Naive thymus-derived CD8-positive, alpha-beta T cell (primary cell): ENCODE measurements around the gene CCDC59. TPM values are rescaled to one million over a fixed set of nuclear protein-coding genes. Genes with fewer than 3 reads are reported as not detected.
A peak's percentile ranks its signal among the peaks of the same experiment; 100 is the strongest.

Experiments
- ATAC-seq, 2 donors: fragments of 150-1000 bp; cut with Tn5 transposase in 1 of 2; sonication (Bioruptor Pico), chemical (Tn5 transposase) in 1 of 2; 1 replicate in 1 of 2; 2 replicates in 1 of 2; pipeline ENCODE4 v1.10.0; 2021; ENCODE audit warnings: mild to moderate bottlenecking in 2 of 2, moderate library complexity in 2 of 2
- POLR2A ChIA-PET: fragments of 350-600 bp; sonication (Branson Sonifier 250); formaldehyde crosslinking; loops from one replicate; lab custom pipeline; 2021; ENCODE audit warnings: antibody characterized with exemption; lab: Charles Lee
- DNase-seq, 10 donors: peaks; one replicate each; pipeline versions ENCODE4 v3.0.0 to v3.0.0-alpha.2; 2020 to 2022
- H3K27ac Mint-ChIP-seq, 10 donors: one replicate each; pipeline ENCODE4 v1.8.0; 2020 to 2022; ENCODE audit warnings: mild to moderate bottlenecking in 10 of 10, mixed read lengths in 10 of 10, moderate library complexity in 4 of 10, inconsistent platforms in 1 of 10
- H3K27me3 Mint-ChIP-seq, 5 donors: one replicate each; pipeline ENCODE4 v1.8.0; 2021 to 2022; ENCODE audit warnings: mixed read lengths in 5 of 5
- H3K36me3 Mint-ChIP-seq, 3 donors: one replicate each; pipeline ENCODE4 v1.8.0; 2020 to 2022; ENCODE audit warnings: mixed read lengths in 3 of 3, mild to moderate bottlenecking in 2 of 3, inconsistent platforms in 1 of 3
- H3K4me1 Mint-ChIP-seq, 4 donors: one replicate each; pipeline ENCODE4 v1.8.0; 2021 to 2022; ENCODE audit warnings: mixed read lengths in 4 of 4
- H3K4me3 Mint-ChIP-seq, 10 donors: one replicate each; pipeline ENCODE4 v1.8.0; 2020 to 2022; ENCODE audit warnings: mild to moderate bottlenecking in 10 of 10, mixed read lengths in 10 of 10, moderate library complexity in 6 of 10, inconsistent platforms in 1 of 10
- H3K9me3 Mint-ChIP-seq, 9 donors: one replicate each; pipeline ENCODE4 v1.8.0; 2020 to 2022; ENCODE audit warnings: mixed read lengths in 9 of 9, mild to moderate bottlenecking in 3 of 9, inconsistent platforms in 1 of 9, moderate library complexity in 1 of 9
- polyA plus RNA-seq, 3 donors: library from polyadenylated mRNA; unstranded; fragments of 300-500 nt; fragmentation: Illumina TruSeq; gene quantifications; one replicate each; pipeline ENCODE4 v1.2.3, GENCODE V29; 2021
- total RNA-seq, 8 experiments: library from RNA in 2 of 8; stranded (reverse) in 2 of 8; gene quantifications; one replicate each; pipeline ENCODE4 v1.2.3 and lab custom pipeline; 2021 to 2026

CCDC59 gene
- total and polyA plus RNA-seq, 5 experiments from 2014 or later, result 71.6 to 101 (median 84.8) TPM

DNA sequence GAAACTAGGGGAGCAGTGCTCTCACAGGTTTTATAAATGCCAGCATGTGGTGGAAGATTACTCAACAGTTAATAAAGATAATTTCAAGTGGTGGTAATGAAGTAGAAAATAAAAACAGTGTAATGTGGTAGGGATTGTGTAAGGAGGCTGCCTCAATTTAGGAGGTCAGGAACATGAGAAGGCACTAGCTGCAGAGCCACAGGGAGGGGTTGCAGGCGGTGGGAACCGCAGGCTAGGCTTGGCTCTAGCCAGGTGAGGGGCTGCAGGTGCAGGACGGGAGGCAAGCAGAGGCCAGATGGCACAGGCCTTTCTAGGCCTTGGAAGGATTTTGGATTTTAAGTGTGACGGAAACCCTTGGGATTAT, 910 bp upstream of the CCDC59 start:
- Mint-ChIP-seq H3K27me3 (peaks cover 0 to 5% (median 0%) of the 10 kb centered on the region in 5 donors), H3K36me3 (peaks cover 11 to 52% (median 17%) of the 10 kb centered on the region in 3 donors), H3K4me1 (peaks cover 24 to 66% (median 63%) of the 10 kb centered on the region in 4 donors), H3K9me3 (no peaks in the 10 kb centered on the region), H3K27ac (peak overlapping the region; percentile 98 to 100 (median 100)), H3K4me3 (peak overlapping the region; percentile 95 to 100 (median 99))
- POLR2A ChIA-PET, result no interaction called here
- ATAC-seq, result no peak
- DNase-seq, result peak in 1 of 10 donors; percentile 55

GRCh38 chr12:82357845-82358199, 365 bp downstream of the CCDC59 start:
- Mint-ChIP-seq H3K9me3 (no peaks in the 10 kb centered on the region), H3K27me3 (peaks cover 0 to 5% (median 0%) of the 10 kb centered on the region in 5 donors), H3K4me1 (peaks cover 24 to 62% (median 59%) of the 10 kb centered on the region in 4 donors), H3K27ac (peak overlapping the region; percentile 98 to 100 (median 100)), H3K36me3 (peaks cover 11 to 64% (median 20%) of the 10 kb centered on the region in 3 donors), H3K4me3 (peak overlapping the region; percentile 95 to 100 (median 99))
- DNase-seq, result no peak
- POLR2A ChIA-PET, result interaction anchor here (0.9 kb wide), 1 partner anchor 713 kb away, joined by 3 read pairs; no protein-coding TSS in a partner anchor
- no peak for ATAC-seq

GRCh38 chr12:82357340-82357739, 847 bp downstream of the CCDC59 start:
- POLR2A ChIA-PET, result interaction anchor here (0.9 kb wide), 1 partner anchor 713 kb away, joined by 3 read pairs; no protein-coding TSS in a partner anchor
- Mint-ChIP-seq H3K27me3 (peaks cover 0 to 5% (median 0%) of the 10 kb centered on the region in 5 donors), H3K9me3 (no peaks in the 10 kb centered on the region), H3K27ac (peak overlapping the region; percentile 98 to 100 (median 100)), H3K4me3 (peak overlapping the region; percentile 95 to 100 (median 99)), H3K4me1 (peaks cover 20 to 58% (median 54%) of the 10 kb centered on the region in 4 donors), H3K36me3 (peaks cover 11 to 64% (median 20%) of the 10 kb centered on the region in 3 donors)
- ATAC-seq (no peak), DNase-seq (no peak)

- DNase-seq, result no peak
- POLR2A ChIA-PET, result no interaction called here
- Mint-ChIP-seq H3K4me1 (peaks cover 4 to 17% (median 16%) of the 10 kb centered on the region in 4 donors), H3K27me3 (no peaks in the 10 kb centered on the region), H3K4me3 (no peak overlapping the region), H3K36me3 (peaks cover 0 to 74% (median 10%) of the 10 kb centered on the region in 3 donors), H3K9me3 (no peaks in the 10 kb centered on the region), H3K27ac (peak overlapping the region in 2 of 10 donors; percentile 12 to 29)
- no peak for ATAC-seq
These were observed 6.8 kb downstream of the CCDC59 start for GRCh38 chr12:82351390-82351789.

GRCh38 chr12:82350161-82350560, 8.0 kb downstream of the CCDC59 start:
- peak overlapping the region in 2 of 10 donors; percentile 4 to 59 for H3K27ac Mint-ChIP-seq
- DNase-seq, result no peak
- H3K36me3 Mint-ChIP-seq, result peaks cover 0 to 62% (median 7%) of the 10 kb centered on the region in 3 donors
- POLR2A ChIA-PET, result interaction anchor here (0.7 kb wide), 1 partner anchor 293 kb away, joined by 3 read pairs; no protein-coding TSS in a partner anchor
- H3K4me3 Mint-ChIP-seq, result no peak overlapping the region
- H3K4me1 Mint-ChIP-seq, result peaks cover 2 to 6% (median 4%) of the 10 kb centered on the region in 4 donors
- H3K27me3 Mint-ChIP-seq, result no peaks in the 10 kb centered on the region
- H3K9me3 Mint-ChIP-seq, result no peaks in the 10 kb centered on the region
- ATAC-seq, result no peak

DNA sequence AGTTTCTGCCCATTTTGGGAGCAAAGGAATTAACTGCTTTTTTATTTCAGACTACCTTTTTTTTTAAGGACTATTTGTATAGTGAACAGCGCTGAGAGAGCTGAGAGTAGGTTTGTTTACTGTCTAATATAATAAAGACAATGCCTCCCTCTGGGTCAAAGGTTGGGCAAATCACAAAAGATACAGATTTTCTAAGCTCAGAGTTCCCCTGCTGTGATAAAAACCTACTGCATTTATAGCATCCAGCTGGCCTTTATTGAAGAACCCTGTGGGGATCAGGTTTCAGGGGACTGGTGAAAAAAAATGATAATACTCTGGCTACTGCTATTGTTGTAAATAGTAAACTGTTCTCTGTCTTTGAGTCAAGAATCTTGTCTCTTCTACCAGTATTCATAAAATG, 28.7 kb downstream of the CCDC59 start:
- Mint-ChIP-seq H3K4me3 (no peak overlapping the region), H3K9me3 (no peaks in the 10 kb centered on the region), H3K27ac (no peak overlapping the region), H3K27me3 (peaks cover 0 to 8% (median 2%) of the 10 kb centered on the region in 5 donors), H3K4me1 (no peaks in the 10 kb centered on the region), H3K36me3 (no peaks in the 10 kb centered on the region)
- POLR2A ChIA-PET, result no interaction called here
- ATAC-seq (no peak), DNase-seq (no peak)

GRCh38 chr12:82327861-82328260, 30.3 kb downstream of the CCDC59 start:
- Mint-ChIP-seq H3K4me3 (no peak overlapping the region), H3K9me3 (no peaks in the 10 kb centered on the region), H3K36me3 (no peaks in the 10 kb centered on the region), H3K4me1 (no peaks in the 10 kb centered on the region), H3K27ac (no peak overlapping the region), H3K27me3 (peaks cover 0 to 6% (median 0%) of the 10 kb centered on the region in 5 donors)
- DNase-seq, result no peak
- POLR2A ChIA-PET, result interaction anchor here (0.6 kb wide), 1 partner anchor 8 kb away, joined by 3 read pairs; no protein-coding TSS in a partner anchor
- no peak for ATAC-seq

DNA sequence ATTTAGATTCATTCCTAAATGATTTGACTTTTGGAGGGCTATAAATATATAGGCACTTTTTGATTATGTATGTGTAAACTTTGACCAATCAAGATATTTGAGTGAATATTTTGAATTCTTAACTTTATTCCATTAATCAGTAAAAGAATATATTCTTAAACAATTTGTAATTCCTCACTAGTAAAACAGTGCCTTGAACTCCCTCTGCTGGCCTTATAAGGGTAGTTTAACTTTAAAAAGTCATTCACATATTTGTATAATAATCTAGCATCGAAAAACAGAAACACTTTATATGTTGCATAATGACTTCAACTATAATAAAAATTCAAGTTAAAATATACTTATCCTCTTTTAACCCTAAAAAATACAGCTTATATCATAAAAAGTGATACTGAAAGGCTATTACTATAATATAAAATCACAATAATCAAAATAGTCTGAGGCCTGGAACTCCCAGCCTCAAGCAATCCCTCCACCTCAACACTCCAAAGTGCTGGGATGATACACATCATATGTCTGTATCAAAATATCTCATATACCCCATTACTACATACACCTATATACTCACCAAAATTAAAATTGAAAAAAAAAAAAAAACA, 31.2 kb downstream of the CCDC59 start:
- ATAC-seq (no peak), DNase-seq (peak in 2 of 10 donors; percentile 13 to 15)
- H3K36me3 Mint-ChIP-seq, result no peaks in the 10 kb centered on the region
- POLR2A ChIA-PET, result interaction anchor here (0.6 kb wide), 1 partner anchor 9 kb away, joined by 3 read pairs; no protein-coding TSS in a partner anchor
- H3K9me3 Mint-ChIP-seq, result no peaks in the 10 kb centered on the region
- no peak overlapping the region for H3K27ac Mint-ChIP-seq
- no peak overlapping the region for H3K4me3 Mint-ChIP-seq
- peaks cover 0 to 6% (median 0%) of the 10 kb centered on the region in 5 donors for H3K27me3 Mint-ChIP-seq
- no peaks in the 10 kb centered on the region for H3K4me1 Mint-ChIP-seq

DNA sequence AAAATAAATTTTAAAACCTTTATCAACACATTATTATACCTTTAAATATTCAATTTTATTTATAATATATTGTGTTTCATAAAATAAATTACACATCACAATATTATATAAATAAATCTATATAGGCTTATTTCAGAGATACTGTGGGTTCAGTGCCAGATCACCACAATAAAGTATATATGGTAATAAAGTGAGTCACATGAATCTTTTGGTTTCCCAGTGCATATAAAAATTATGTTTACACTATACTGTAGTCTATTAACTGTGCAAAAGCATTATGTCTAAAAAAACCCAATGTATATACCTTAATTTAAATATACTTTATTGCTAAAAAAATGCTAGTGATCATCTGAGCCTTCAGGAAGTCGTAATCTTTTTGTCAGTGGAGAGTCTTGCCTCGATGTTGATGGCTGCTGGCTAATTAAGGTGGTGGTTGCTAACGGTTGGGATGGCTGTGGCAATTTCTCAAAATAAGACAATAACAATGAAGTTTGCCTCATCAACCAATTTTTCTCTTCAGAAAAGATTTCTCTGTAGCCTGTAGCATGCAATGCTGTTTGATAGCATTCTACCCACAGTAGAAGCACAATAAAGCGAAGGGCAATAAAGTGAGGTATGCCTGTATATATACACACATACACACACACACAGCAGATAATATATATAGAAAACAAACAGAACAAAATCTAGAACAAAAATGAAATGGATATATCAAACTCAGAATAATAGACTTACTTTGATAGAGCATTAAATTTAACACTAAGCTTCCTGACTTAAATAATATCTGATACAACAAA, 32.4 kb downstream of the CCDC59 start:
- Mint-ChIP-seq H3K27ac (peak overlapping the region in 1 of 10 donors; percentile 20), H3K27me3 (peaks cover 0 to 5% (median 0%) of the 10 kb centered on the region in 5 donors), H3K36me3 (no peaks in the 10 kb centered on the region), H3K4me1 (no peaks in the 10 kb centered on the region), H3K4me3 (no peak overlapping the region), H3K9me3 (no peaks in the 10 kb centered on the region)
- no peak for ATAC-seq
- DNase-seq, result no peak
- POLR2A ChIA-PET, result no interaction called here

DNA sequence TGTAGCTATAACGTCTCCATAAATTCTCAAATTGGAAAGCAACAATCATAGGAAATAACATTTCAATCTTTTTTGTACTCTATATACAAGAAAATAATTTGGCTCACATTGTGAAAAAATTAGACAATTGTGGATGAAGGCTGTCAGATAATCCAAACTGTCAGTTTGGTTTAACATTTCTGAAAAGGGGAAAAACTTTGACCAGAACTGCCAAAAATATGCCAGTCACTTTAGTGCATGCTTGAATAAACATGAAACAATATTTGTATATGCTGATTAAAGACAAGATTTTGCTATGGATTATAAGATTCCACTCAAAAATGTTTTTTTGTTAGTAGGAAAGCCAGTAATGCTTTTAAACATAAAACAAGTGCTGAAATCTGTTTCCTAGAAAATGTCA, 38.9 kb downstream of the CCDC59 start:
- peaks cover 0 to 11% (median 4%) of the 10 kb centered on the region in 5 donors for H3K27me3 Mint-ChIP-seq
- H3K4me3 Mint-ChIP-seq, result no peak overlapping the region
- no peaks in the 10 kb centered on the region for H3K36me3 Mint-ChIP-seq
- ATAC-seq (no peak), DNase-seq (no peak)
- H3K27ac Mint-ChIP-seq, result no peak overlapping the region
- H3K9me3 Mint-ChIP-seq, result no peaks in the 10 kb centered on the region
- POLR2A ChIA-PET, result no interaction called here
- no peaks in the 10 kb centered on the region for H3K4me1 Mint-ChIP-seq

DNA sequence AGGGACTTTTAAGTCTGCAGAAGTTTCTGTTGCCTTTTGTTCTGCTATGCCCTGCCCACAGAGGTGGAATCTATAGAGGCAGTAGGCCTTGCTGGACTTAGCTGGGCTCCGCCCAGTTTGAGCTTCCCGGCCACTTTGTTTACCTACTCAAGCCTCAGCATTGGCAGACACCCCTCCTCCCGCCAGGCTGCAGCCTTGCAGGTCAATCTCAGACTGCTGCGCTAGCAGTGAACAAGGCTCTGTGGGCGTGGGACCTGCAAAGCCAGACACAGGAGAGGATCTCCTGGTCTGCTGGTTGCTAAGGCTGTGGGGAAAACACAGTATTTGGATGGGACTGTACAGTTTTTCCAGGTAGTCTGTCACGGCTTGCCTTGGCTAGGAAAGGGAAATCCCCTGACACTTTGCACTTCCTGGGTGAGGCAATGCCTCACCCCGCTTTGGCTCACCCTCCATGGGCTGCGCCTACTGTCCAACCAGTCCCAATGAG, 43.7 kb downstream of the CCDC59 start:
- POLR2A ChIA-PET, result no interaction called here

More for the DNA sequence above, 43.7 kb downstream of the CCDC59 start:
- Mint-ChIP-seq H3K4me3 (no peak overlapping the region), H3K27me3 (peaks cover 4 to 17% (median 4%) of the 10 kb centered on the region in 5 donors), H3K4me1 (no peaks in the 10 kb centered on the region), H3K27ac (no peak overlapping the region), H3K9me3 (peaks cover 0 to 17% (median 4%) of the 10 kb centered on the region in 9 donors), H3K36me3 (no peaks in the 10 kb centered on the region)
- ATAC-seq, result no peak
- no peak for DNase-seq
